ENCODE results near the gene ELMOD3.

DNA sequence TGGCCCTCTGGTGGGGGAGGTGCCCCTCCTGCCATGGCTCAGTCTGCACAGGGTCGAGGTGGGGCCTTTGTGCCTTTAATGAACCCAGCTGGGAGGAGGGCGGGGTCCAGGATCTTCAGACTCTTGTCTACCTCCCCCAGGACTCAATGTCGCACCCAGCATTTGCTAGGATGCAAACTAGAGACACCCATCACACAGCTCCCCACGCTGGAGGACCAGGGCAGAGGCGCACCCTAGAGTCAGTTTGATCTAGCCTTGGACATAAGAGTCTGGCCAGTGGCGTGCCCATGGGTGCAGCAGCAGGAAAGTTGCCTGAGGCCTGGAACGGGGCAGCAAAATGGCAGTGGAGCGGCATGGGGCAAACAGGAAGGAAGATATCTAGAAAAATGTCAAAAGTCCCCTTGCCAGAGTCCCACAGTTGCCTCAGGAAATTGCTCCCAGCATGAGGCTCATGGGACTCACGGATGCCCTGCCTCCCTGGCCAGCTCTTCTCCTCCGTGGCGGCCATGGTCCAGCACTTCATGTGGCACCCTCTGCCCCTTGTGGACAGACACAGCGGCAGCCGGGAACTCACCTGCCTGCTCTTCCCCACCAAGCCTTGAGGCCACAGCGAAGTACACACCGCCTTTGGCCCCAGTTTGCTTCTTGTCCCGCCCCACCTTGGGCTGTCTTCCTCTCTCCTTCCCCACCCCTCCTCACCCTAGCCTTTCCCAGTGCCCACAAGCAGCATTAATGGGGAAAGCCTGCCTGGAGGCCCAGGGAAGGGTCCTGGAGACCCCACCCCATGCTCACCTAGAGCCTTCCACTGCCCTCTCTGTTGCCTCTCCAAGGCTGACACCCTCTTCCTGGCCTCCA, 81.6 kb downstream of the ELMOD3 start:
- TF ChIP-seq, protein P1, sequence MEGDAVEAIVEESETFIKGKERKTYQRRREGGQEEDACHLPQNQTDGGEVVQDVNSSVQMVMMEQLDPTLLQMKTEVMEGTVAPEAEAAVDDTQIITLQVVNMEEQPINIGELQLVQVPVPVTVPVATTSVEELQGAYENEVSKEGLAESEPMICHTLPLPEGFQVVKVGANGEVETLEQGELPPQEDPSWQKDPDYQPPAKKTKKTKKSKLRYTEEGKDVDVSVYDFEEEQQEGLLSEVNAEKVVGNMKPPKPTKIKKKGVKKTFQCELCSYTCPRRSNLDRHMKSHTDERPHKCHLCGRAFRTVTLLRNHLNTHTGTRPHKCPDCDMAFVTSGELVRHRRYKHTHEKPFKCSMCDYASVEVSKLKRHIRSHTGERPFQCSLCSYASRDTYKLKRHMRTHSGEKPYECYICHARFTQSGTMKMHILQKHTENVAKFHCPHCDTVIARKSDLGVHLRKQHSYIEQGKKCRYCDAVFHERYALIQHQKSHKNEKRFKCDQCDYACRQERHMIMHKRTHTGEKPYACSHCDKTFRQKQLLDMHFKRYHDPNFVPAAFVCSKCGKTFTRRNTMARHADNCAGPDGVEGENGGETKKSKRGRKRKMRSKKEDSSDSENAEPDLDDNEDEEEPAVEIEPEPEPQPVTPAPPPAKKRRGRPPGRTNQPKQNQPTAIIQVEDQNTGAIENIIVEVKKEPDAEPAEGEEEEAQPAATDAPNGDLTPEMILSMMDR (IDR thresholded peaks at IDR 0.05; ENCODE audit: poor library complexity, severe bottlenecking): no peak
- TF ChIP-seq POLR2AphosphoS5 (IDR thresholded peaks at IDR 0.05) (no peak), TAF1 (IDR thresholded peaks at IDR 0.05; ENCODE audit: low read depth) (no peak), EZH2 (IDR thresholded peaks at IDR 0.05; ENCODE audit: borderline replicate concordance, insufficient read depth, low read length, poor library complexity, severe bottlenecking) (no peak)
- TF ChIP-seq, protein P2, sequence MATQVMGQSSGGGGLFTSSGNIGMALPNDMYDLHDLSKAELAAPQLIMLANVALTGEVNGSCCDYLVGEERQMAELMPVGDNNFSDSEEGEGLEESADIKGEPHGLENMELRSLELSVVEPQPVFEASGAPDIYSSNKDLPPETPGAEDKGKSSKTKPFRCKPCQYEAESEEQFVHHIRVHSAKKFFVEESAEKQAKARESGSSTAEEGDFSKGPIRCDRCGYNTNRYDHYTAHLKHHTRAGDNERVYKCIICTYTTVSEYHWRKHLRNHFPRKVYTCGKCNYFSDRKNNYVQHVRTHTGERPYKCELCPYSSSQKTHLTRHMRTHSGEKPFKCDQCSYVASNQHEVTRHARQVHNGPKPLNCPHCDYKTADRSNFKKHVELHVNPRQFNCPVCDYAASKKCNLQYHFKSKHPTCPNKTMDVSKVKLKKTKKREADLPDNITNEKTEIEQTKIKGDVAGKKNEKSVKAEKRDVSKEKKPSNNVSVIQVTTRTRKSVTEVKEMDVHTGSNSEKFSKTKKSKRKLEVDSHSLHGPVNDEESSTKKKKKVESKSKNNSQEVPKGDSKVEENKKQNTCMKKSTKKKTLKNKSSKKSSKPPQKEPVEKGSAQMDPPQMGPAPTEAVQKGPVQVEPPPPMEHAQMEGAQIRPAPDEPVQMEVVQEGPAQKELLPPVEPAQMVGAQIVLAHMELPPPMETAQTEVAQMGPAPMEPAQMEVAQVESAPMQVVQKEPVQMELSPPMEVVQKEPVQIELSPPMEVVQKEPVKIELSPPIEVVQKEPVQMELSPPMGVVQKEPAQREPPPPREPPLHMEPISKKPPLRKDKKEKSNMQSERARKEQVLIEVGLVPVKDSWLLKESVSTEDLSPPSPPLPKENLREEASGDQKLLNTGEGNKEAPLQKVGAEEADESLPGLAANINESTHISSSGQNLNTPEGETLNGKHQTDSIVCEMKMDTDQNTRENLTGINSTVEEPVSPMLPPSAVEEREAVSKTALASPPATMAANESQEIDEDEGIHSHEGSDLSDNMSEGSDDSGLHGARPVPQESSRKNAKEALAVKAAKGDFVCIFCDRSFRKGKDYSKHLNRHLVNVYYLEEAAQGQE (IDR thresholded peaks at IDR 0.05; ENCODE audit: borderline replicate concordance): no peak

Data from neural cell (in vitro differentiated cells).